HCT116 (cell line): Measurements from ENCODE around the gene NMUR1. TPM values are rescaled to one million over a fixed set of nuclear protein-coding genes. Genes with fewer than 3 reads are reported as not detected.
"Not testable (repeated sequence)": the region's sequence is repeated elsewhere in the genome, so short reads cannot be mapped to it uniquely, and the experiment has no call there.

ENCODE experiments used
- ATAC-seq: fragments of 200-7000 bp; cut with Tn5 transposase; 2 replicates; pipeline ENCODE4 v1.9.1; 2020; ENCODE audit warnings: mild to moderate bottlenecking, moderate library complexity
- BruUV-seq: library from RNA; stranded (reverse); fragments of 400-500 nt; replicated peaks from 2 replicates; lab custom pipeline; 2021; lab: Mats Ljungman, UMichigan
- CTCF ChIA-PET: fragments of 300-600 bp; sonication (Branson Sonifier 250); formaldehyde crosslinking; loops from one replicate; lab custom pipeline; 2021; ENCODE audit warnings: antibody characterized with exemption; lab: Charles Lee
- POLR2A ChIA-PET: fragments of 300-600, 350-600 bp; sonication (Branson Sonifier 250); formaldehyde crosslinking; loops from one replicate; lab custom pipeline; 2021; ENCODE audit warnings: antibody characterized with exemption; lab: Charles Lee
- RAD21 ChIA-PET, 2 experiments: fragments of 300-600 bp; sonication (Branson Sonifier 250); formaldehyde crosslinking; loops; one replicate each; lab custom pipeline; 2023; ENCODE audit warnings: low total read pairs in 2 of 2; ENCODE audit not compliant: uncharacterized antibody in 2 of 2, unreplicated experiment in 2 of 2, low non-redundant PET in 1 of 2; lab: Charles Lee
- DNase-seq: peaks from one replicate; pipeline ENCODE4 v3.0.0-alpha.2; 2010; ENCODE audit warnings: low read depth, low spot score
- H2AFZ ChIP-seq: fragments of 200-600 bp; shearing (Covaris generic), sonication (generic); 2 replicates; pipeline ENCODE4 v1.6.1; 2017; ENCODE audit warnings: low read depth, mixed run types, mixed read lengths, antibody characterized with exemption, low read length; ENCODE audit not compliant: poor library complexity, severe bottlenecking
- H3K27ac ChIP-seq: 2 replicates; pipeline ENCODE4 v1.5.1; 2012; ENCODE audit warnings: low read depth, low read length
- H3K27me3 ChIP-seq: fragments of 200-600 bp; sonication (generic); 2 replicates; pipeline ENCODE4 v1.6.1; 2016; ENCODE audit warnings: mixed run types, low read length, mixed read lengths; ENCODE audit not compliant: insufficient read depth
- H3K36me3 ChIP-seq, 2 experiments: fragments of 200-500 bp in 1 of 2; fragments of 200-600 bp in 1 of 2; sonication (Bioruptor generic) in 1 of 2; sonication (generic) in 1 of 2; 2 replicates each; pipeline versions ENCODE4 v1.5.1 to v1.6.1; 2014 to 2016; ENCODE audit warnings: low read length in 2 of 2, inconsistent platforms in 1 of 2, mixed read lengths in 1 of 2, mixed run types in 1 of 2; ENCODE audit not compliant: insufficient read depth in 2 of 2, control insufficient read depth in 1 of 2
- H3K4me1 ChIP-seq, 2 experiments: fragments of 200-600 bp in 1 of 2; sonication (generic) in 1 of 2; 2 replicates each; pipeline versions ENCODE4 v1.5.1 to v1.6.1; 2012 to 2017; ENCODE audit warnings: low read length in 2 of 2, inconsistent platforms in 1 of 2, mild to moderate bottlenecking in 1 of 2, mixed read lengths in 1 of 2, mixed run types in 1 of 2, moderate library complexity in 1 of 2; ENCODE audit not compliant: insufficient read depth in 2 of 2, control insufficient read depth in 1 of 2
- H3K4me2 ChIP-seq: fragments of 200-600 bp; sonication (generic); 2 replicates; pipeline ENCODE4 v1.6.1; 2017; ENCODE audit warnings: mixed run types, low read length, mixed read lengths
- H3K4me3 ChIP-seq, 2 experiments: fragments of 200-600 bp in 1 of 2; sonication (generic) in 1 of 2; replicated peaks in 1 of 2; 2 replicates each; pipeline ENCODE4 v1.5.1; 2011 to 2016; ENCODE audit warnings: low read length in 2 of 2, control low read depth in 1 of 2, low read depth in 1 of 2, mild to moderate bottlenecking in 1 of 2, mixed read lengths in 1 of 2, mixed run types in 1 of 2
- H3K79me2 ChIP-seq: fragments of 200-600 bp; sonication (generic); 2 replicates; pipeline ENCODE4 v1.6.1; 2017; ENCODE audit warnings: mild to moderate bottlenecking, mixed run types, low read length, moderate library complexity, mixed read lengths; ENCODE audit not compliant: insufficient read depth
- H3K9ac ChIP-seq: fragments of 200-600 bp; sonication (generic); 2 replicates; pipeline ENCODE4 v1.6.1; 2016; ENCODE audit warnings: low read length, mixed read lengths
- H3K9me2 ChIP-seq: fragments of 200-600 bp; sonication (generic), shearing (Covaris generic); 2 replicates; pipeline ENCODE4 v1.6.1; 2017; ENCODE audit warnings: mixed run types, mild to moderate bottlenecking, moderate library complexity; ENCODE audit not compliant: insufficient read depth
- H3K9me3 ChIP-seq, 2 experiments: fragments of 200-500 bp in 1 of 2; fragments of 200-600 bp in 1 of 2; sonication (Bioruptor generic) in 1 of 2; sonication (generic) in 1 of 2; 2 replicates each; pipeline ENCODE4 v1.6.1; 2014 to 2017; ENCODE audit warnings: low read length in 2 of 2, mixed read lengths in 2 of 2, inconsistent platforms in 1 of 2, low read depth in 1 of 2, mild to moderate bottlenecking in 1 of 2, mixed run types in 1 of 2, moderate library complexity in 1 of 2; ENCODE audit not compliant: control insufficient read depth in 1 of 2, insufficient read depth in 1 of 2
- H4K20me1 ChIP-seq: fragments of 200-600 bp; sonication (generic), shearing (Covaris generic); 2 replicates; pipeline ENCODE4 v1.6.1; 2017; ENCODE audit warnings: mixed run types, mild to moderate bottlenecking, moderate library complexity; ENCODE audit not compliant: insufficient read depth
- SRF ChIP-seq: IDR thresholded peaks from 2 replicates; pipeline ENCODE4 v1.6.1; 2012; ENCODE audit warnings: low read depth
- ZBTB33 ChIP-seq: IDR thresholded peaks from 2 replicates; pipeline ENCODE4 v1.6.1; 2011; ENCODE audit warnings: mild to moderate bottlenecking, low read length, moderate library complexity; ENCODE audit not compliant: insufficient replicate concordance; ENCODE audit errors: extremely low read depth
- intact Hi-C: fragments of 100-400 bp; cut with micrococcal nuclease; formaldehyde crosslinking; loops from 2 replicates; pipeline ENCODE4 v1.10.0; 2022
- total RNA-seq: library from RNA; stranded (reverse); gene quantifications from one replicate; pipeline ENCODE4 v1.2.1, GENCODE V29; 2021; ENCODE audit not compliant: unreplicated experiment

Gene NMUR1
- total RNA-seq, 1 experiment from 2014 or later = not detected

GRCh38 chr2:231571661-231572191 is 41.5 kb upstream of the NMUR1 start:
- H3K9me3 ChIP-seq = no peaks in the 10 kb centered on the region
- ATAC-seq = no peak
- no peak overlapping the region for H3K9ac ChIP-seq
- H2AFZ ChIP-seq = no peak overlapping the region
- no peak overlapping the region for H3K27ac ChIP-seq
- no peak for TF ChIP-seq ZBTB33
- TF ChIP-seq SRF = no peak
- TF ChIP-seq, all 23 proteins: peak for 0
- no peak for DNase-seq
- intact Hi-C loops = no loop called here
- H3K9me2 ChIP-seq = no peaks in the 10 kb centered on the region
- no peaks in the 10 kb centered on the region for H4K20me1 ChIP-seq
- H3K27me3 ChIP-seq = no peaks in the 10 kb centered on the region
- H3K4me2 ChIP-seq = no peak overlapping the region
- H3K4me1 ChIP-seq = no peaks in the 10 kb centered on the region
- POLR2A ChIA-PET = no interaction called here
- H3K79me2 ChIP-seq = no peaks in the 10 kb centered on the region
- no peak overlapping the region for H3K4me3 ChIP-seq
- BruUV-seq = no TSS peak
- CTCF ChIA-PET = interaction anchor here (1.0 to 1.3 kb wide), 2 partner anchors 8 to 30 kb away, joined by 3 to 5 read pairs; no protein-coding TSS in a partner anchor
- no peaks in the 10 kb centered on the region for H3K36me3 ChIP-seq
- RAD21 ChIA-PET = no interaction called here

- CTCF ChIA-PET, H3K27me3 ChIP-seq, H3K79me2 ChIP-seq, DNase-seq, H3K4me3 ChIP-seq, H3K36me3 ChIP-seq, H3K4me2 ChIP-seq, intact Hi-C loops, ATAC-seq, H4K20me1 ChIP-seq, H3K9me2 ChIP-seq, H3K9ac ChIP-seq, H2AFZ ChIP-seq, RAD21 ChIA-PET, H3K4me1 ChIP-seq, POLR2A ChIA-PET, BruUV-seq, H3K9me3 ChIP-seq, H3K27ac ChIP-seq: not testable (repeated sequence)
Observed at GRCh38 chr2:231570915-231571314, 40.7 kb upstream of the NMUR1 start.
